Heart left ventricle (tissue), 16 donors: ENCODE measurements around the gene IER5. TPM values are rescaled to one million over a fixed set of nuclear protein-coding genes. Genes with fewer than 3 reads are reported as not detected.

Experiments used
- ATAC-seq, 4 donors: fragments of 200-7000 bp; cut with Tn5 transposase; one replicate each; pipeline ENCODE4 v1.9.1; 2020 to 2022; ENCODE audit warnings: moderate library complexity in 4 of 4, mild to moderate bottlenecking in 3 of 4, moderate number of reproducible peaks in 1 of 4
- DNase-seq, 5 donors: peaks; one replicate each; pipeline ENCODE4 v3.0.0-alpha.2; 2020
- H3K27ac ChIP-seq, 12 donors: fragments of 200-600 bp; sonication (generic) in 4 of 12; one replicate each; pipeline versions ENCODE4 v1.5.0 to v1.8.0; 2016 to 2022; ENCODE audit warnings: mild to moderate bottlenecking in 2 of 12
- H3K27me3 ChIP-seq, 9 donors: fragments of 200-600 bp; sonication (generic) in 2 of 9; one replicate each; pipeline versions ENCODE4 v1.5.1 to v1.8.0; 2016 to 2022; ENCODE audit warnings: mild to moderate bottlenecking in 3 of 9
- H3K36me3 ChIP-seq, 9 donors: fragments of 200-600 bp; sonication (generic) in 2 of 9; one replicate each; pipeline versions ENCODE4 v1.5.0 to v1.8.0; 2018 to 2022; ENCODE audit warnings: mild to moderate bottlenecking in 2 of 9
- H3K4me1 ChIP-seq, 12 donors: fragments of 200-600 bp; sonication (generic) in 4 of 12; one replicate each; pipeline versions ENCODE4 v1.5.0 to v1.8.0; 2016 to 2022; ENCODE audit warnings: mild to moderate bottlenecking in 3 of 12
- H3K4me3 ChIP-seq, 12 donors: fragments of 200-600 bp; sonication (generic) in 4 of 12; one replicate each; pipeline versions ENCODE4 v1.5.0 to v1.8.0; 2017 to 2022; ENCODE audit warnings: mild to moderate bottlenecking in 9 of 12, moderate library complexity in 4 of 12
- H3K9me3 ChIP-seq, 12 donors: fragments of 200-600 bp; sonication (generic) in 4 of 12; one replicate each; pipeline versions ENCODE4 v1.5.0 to v1.8.0; 2016 to 2022; ENCODE audit warnings: mild to moderate bottlenecking in 1 of 12
- POLR2A ChIP-seq, 2 donors: fragments of 450-650 bp; IDR thresholded peaks; one replicate each; pipeline ENCODE4 v1.6.1; 2017; ENCODE audit warnings: antibody characterized with exemption in 2 of 2, mild to moderate bottlenecking in 2 of 2, moderate library complexity in 2 of 2
- WGBS, 4 donors: extraction: QIAGEN DNeasy Blood & Tissue Kit in 2 of 4; methylation state at CpG; one replicate each; pipeline versions ENCODE4 v1.1.5 to v1.1.7; 2013 to 2018; 5-methylcytosine and 5-hydroxymethylcytosine counted together
- intact Hi-C, 10 donors: fragments of 100-400 bp; cut with DNase I; formaldehyde crosslinking; loops; one replicate each; pipeline versions ENCODE4 v1.11.1 to v1.14.2; 2022
- polyA plus RNA-seq, 2 donors: library from polyadenylated mRNA; stranded (reverse); fragments of 200-250 nt; gene quantifications; one replicate each; pipeline ENCODE4 v1.2.3, GENCODE V29; 2013
- total RNA-seq, 9 donors: library from RNA; depleted of rRNA in 2 of 9; stranded (reverse); fragments of >200 nt in 2 of 9; fragmentation: NEBNext Ultra II Directional in 3 of 9; extraction: Animal tissue kit (Norgen Biotek cat#: 25700) in 3 of 9; gene quantifications; one replicate each; pipeline versions ENCODE4 v1.1.0 to v1.2.4, GENCODE V29; 2016 to 2023
- TF ChIP-seq, protein P1 (sequence below), 12 donors: fragments of 200-600 bp; sonication (generic) in 4 of 12; IDR thresholded peaks; one replicate each; pipeline versions ENCODE4 v1.5.0 to v1.8.0; 2018 to 2022; ENCODE audit warnings: antibody characterized with exemption in 12 of 12, mild to moderate bottlenecking in 5 of 12
- donor health status: ischemic (EF 13 %, LVEDD 7.1; RV severe dilation, severe dysfunction).
- donor health status: healthy with polysubstance abuse.
- donor health status: DM: no; HTN: yes; CAD: no.
- donor health status: DM: no; HTN: no; CAD: no.
- donor health status: ischemic (EF 25% LVEDD 6.9; RV normal size, moderate dysfunction).
- donor health status: ischemic (EF 25% LVEDD 5.7; RV mildly dilated, moderate dysfunction).
- donor health status: healthy.
- donor health status: DM: yes; HTN: yes; CAD: no.
- donor health status: ischemic (EF 35%, LVEDD 5.7; RV mildly dilated, moderate dysfunction).
- donor health status: nonischemic (EF 11% LVEDD 7.7; RV severe dilation, severe dysfunction).
- donor health status: DM: yes; HTN: yes; CAD: no.
- donor health status: PGD.
- donor health status: ischemic (EF 29% LVEDD 5.4; RV normal size, mild dysfunction).
- donor health status: nonischemic (EF 23%, LVEDD 6.1; RV moderate dilation, normal function).

The IER5 gene
- total and polyA plus RNA-seq, 11 donors = 12.8 to 23.4 (median 18.5) TPM

DNA sequence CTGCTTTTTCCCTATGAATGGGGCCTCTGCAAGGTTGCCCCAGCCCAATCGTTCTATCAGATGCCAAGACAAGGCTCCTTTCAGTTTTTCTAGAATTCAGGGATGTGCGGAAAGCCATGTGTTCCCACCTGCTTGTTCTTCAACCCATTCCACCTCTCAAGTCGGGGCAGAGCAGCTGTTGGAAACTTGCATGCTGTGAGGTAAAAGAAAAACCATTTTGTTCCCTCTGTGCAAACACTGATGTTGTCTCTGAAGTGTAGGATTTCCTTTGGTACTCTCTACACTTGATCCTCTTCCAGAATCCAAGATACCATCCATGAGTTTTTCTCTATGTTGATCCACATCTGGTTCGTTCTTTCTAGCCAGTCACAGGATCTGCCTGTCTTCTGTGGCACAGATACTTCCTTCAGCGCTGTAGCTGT, 7.3 kb downstream of the IER5 start:
- ATAC-seq = no peak
- H3K9me3 ChIP-seq = no peaks in the 10 kb centered on the region
- peak overlapping the region in 1 of 12 donors; percentile 1 for H3K4me3 ChIP-seq
- peaks cover 0 to 15% (median 4%) of the 10 kb centered on the region in 9 donors for H3K36me3 ChIP-seq
- 56 to 66% (median 64%) methylated on average over 5 of the region's 5 CpGs for WGBS, 4 donors
- H3K4me1 ChIP-seq = peaks cover 20 to 95% (median 76%) of the 10 kb centered on the region in 12 donors
- intact Hi-C loops = no loop called here
- TF ChIP-seq, protein P1, sequence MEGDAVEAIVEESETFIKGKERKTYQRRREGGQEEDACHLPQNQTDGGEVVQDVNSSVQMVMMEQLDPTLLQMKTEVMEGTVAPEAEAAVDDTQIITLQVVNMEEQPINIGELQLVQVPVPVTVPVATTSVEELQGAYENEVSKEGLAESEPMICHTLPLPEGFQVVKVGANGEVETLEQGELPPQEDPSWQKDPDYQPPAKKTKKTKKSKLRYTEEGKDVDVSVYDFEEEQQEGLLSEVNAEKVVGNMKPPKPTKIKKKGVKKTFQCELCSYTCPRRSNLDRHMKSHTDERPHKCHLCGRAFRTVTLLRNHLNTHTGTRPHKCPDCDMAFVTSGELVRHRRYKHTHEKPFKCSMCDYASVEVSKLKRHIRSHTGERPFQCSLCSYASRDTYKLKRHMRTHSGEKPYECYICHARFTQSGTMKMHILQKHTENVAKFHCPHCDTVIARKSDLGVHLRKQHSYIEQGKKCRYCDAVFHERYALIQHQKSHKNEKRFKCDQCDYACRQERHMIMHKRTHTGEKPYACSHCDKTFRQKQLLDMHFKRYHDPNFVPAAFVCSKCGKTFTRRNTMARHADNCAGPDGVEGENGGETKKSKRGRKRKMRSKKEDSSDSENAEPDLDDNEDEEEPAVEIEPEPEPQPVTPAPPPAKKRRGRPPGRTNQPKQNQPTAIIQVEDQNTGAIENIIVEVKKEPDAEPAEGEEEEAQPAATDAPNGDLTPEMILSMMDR (IDR thresholded peaks at IDR 0.05) = no peak
- no peak for TF ChIP-seq POLR2A (IDR thresholded peaks at IDR 0.05)
- DNase-seq = no peak
- no peaks in the 10 kb centered on the region for H3K27me3 ChIP-seq
- peak overlapping the region in 11 of 12 donors; percentile 3 to 73 (median 54) for H3K27ac ChIP-seq

DNA sequence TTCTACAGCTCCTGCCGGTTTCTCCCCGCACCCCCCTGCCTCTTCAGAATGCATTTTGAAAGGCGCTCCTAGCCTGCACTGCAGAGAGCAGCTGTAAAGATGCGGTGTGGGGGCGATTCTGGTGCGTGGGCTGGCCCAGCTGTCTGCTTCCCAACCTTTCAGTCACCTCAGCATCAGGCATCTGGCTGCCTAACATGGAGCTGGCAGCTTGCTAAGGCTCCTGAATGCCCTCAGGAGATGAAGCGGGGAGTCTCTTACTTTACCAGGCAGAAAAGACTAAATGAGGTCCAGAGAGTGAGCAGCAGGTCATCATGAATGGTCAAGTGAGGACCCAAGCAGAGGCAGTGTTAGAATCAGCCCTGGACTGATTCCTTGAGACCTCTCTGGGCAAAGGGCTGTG, 8.7 kb downstream of the IER5 start:
- no peaks in the 10 kb centered on the region for H3K27me3 ChIP-seq
- no peak overlapping the region for H3K4me3 ChIP-seq
- ATAC-seq (peak in 1 of 4 donors; percentile 38), DNase-seq (no peak)
- peaks cover 14 to 85% (median 68%) of the 10 kb centered on the region in 12 donors for H3K4me1 ChIP-seq
- TF ChIP-seq, protein P1 (IDR thresholded peaks at IDR 0.05) = no peak
- no peak for TF ChIP-seq POLR2A (IDR thresholded peaks at IDR 0.05)
- H3K27ac ChIP-seq = peak overlapping the region in 4 of 12 donors; percentile 41 to 73 (median 63)
- peaks cover 0 to 8% (median 4%) of the 10 kb centered on the region in 9 donors for H3K36me3 ChIP-seq
- intact Hi-C loops = no loop called here
- no peaks in the 10 kb centered on the region for H3K9me3 ChIP-seq
- 77 to 89% (median 83%) methylated on average over 7 of the region's 7 CpGs for WGBS, 4 donors

DNA sequence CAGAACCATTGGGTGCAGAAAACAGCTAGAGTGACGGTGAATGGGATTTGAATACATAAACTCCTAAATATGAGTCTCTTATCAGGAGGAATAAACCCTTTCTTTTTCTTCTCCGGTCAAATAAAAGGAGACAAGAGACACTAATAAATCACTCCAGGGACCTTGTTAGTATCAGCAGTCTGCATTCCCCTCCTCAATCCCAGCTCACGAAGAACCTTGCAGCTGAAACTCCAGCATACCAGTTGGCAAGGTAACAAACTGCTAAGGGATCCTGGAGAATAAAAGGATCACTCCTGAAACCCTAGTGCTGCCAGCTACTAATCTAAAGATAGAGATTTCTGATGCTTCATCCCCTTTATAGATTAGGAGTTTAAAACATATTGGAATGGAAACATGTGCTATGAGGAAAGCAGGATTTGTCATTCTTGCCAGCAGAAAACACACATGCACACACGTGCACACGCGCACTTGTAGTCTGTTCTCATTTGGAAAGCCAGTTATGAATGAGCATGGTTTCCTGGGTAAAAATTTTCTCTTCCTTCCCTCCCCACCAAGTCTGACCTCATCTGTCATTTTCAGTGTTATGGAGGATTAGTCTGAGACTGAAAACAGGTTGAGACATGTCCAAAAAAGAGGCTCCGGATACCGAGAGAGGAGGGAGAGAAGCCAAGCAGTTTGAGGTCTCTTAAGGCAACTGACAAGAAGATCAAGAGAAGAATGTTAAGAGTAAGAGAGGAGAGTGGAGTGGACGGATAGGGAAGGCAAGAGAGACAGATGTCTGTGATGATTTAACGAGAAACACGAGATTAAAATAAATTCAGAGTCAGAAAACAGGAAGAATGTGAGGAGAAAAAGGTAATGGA, 10.9 kb downstream of the IER5 start:
- no peak for TF ChIP-seq POLR2A (IDR thresholded peaks at IDR 0.05)
- TF ChIP-seq, protein P1 (IDR thresholded peaks at IDR 0.05) = no peak
- ATAC-seq (no peak), DNase-seq (no peak)
- 40 to 44% (median 43%) methylated on average over 11 of the region's 11 CpGs for WGBS, 4 donors
- H3K27ac ChIP-seq = peak overlapping the region in 4 of 12 donors; percentile 9 to 40 (median 32)
- H3K36me3 ChIP-seq = no peaks in the 10 kb centered on the region
- no peak overlapping the region for H3K4me3 ChIP-seq
- intact Hi-C loops = loop anchor here in 1 of 10 donors (5.0 kb wide), 1 partner anchor 597 kb away; the partner anchor contains the start of gene ACBD6
- no peaks in the 10 kb centered on the region for H3K9me3 ChIP-seq
- peaks cover 17 to 87% (median 57%) of the 10 kb centered on the region in 12 donors for H3K4me1 ChIP-seq
- no peaks in the 10 kb centered on the region for H3K27me3 ChIP-seq
